Activated T-helper 1 cell treated with anti-CD3 and anti-CD28 coated beads, Interleukin-2, amount 50 U/mL, for 16 hours (primary cell): Measurements from ENCODE around the gene NIBAN1.
A peak's percentile ranks its signal among the peaks of the same experiment; 100 is the strongest.
"Not testable (repeated sequence)": the region's sequence is repeated elsewhere in the genome, so short reads cannot be mapped to it uniquely, and the experiment has no call there.

Experiments used
- DNase-seq, 2 donors: peaks; one replicate each; pipeline ENCODE4 v3.0.0-alpha.2; 2020; ENCODE audit warnings: low read depth in 1 of 2, low spot score in 1 of 2

Gene NIBAN1, protein sequence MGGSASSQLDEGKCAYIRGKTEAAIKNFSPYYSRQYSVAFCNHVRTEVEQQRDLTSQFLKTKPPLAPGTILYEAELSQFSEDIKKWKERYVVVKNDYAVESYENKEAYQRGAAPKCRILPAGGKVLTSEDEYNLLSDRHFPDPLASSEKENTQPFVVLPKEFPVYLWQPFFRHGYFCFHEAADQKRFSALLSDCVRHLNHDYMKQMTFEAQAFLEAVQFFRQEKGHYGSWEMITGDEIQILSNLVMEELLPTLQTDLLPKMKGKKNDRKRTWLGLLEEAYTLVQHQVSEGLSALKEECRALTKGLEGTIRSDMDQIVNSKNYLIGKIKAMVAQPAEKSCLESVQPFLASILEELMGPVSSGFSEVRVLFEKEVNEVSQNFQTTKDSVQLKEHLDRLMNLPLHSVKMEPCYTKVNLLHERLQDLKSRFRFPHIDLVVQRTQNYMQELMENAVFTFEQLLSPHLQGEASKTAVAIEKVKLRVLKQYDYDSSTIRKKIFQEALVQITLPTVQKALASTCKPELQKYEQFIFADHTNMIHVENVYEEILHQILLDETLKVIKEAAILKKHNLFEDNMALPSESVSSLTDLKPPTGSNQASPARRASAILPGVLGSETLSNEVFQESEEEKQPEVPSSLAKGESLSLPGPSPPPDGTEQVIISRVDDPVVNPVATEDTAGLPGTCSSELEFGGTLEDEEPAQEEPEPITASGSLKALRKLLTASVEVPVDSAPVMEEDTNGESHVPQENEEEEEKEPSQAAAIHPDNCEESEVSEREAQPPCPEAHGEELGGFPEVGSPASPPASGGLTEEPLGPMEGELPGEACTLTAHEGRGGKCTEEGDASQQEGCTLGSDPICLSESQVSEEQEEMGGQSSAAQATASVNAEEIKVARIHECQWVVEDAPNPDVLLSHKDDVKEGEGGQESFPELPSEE

DNA sequence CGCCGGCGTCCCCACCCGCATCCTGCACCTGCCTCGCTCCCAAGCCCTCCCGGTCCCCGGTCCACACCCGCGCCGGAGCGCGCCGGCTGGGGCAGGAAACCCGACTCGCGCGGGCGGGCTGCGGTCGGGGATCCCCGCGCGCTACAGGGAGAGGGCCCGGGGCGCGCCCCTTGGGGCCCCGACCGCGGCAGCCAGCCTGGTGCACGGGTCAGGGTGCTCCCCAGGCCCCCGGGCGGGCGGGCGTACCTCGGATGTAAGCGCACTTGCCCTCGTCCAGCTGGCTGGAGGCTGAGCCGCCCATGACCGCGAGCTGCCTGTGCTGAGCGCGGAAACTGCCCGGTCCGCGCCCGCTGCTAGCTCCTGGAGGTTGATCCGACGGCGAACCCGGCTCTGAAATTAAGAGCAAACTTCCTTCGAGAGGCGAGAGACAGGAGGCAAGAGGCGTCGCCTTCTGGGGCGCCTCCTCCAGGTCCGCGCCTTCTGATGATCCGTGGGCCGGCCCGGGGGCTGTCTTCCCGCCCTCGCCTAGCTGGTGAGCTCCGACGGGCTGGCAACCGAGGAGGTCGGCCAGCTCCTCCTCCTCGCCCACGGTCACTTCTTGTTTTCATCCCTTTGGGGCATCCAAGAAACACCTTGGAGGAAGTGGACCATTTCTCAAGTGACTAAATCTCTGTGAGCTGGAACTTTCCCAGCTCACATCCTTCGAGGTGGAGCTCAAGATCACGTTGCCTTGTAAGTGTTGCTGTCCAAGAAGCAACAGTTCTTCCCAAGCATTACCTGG, at the start of gene NIBAN1:
NIBAN1 (minus strand) TSS at position 453 of the 781 bp plus-strand sequence; CDS start at position 301, 152 bp downstream.
- peak; percentile 26 to 58 for DNase-seq

DNA sequence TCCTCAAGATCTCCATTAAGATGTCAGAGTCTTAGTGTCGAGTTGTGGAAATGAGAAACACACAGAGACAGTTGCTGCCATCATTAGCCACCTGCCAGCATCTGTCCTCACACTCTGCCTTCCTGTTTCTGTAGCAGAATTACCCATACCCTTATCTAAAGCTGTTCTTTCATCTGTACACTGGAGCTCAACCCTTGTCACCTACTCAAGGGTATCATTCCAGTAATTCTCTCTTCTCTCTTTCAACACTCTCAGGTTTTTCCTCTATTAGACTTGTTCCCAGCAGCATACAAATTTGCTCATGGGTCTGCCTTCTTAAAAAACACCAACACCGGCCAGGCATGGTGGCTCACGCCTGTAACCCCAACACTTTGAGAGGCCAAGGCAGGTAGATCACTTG, 43.7 kb upstream of the NIBAN1 start:
- no peak for DNase-seq

DNA sequence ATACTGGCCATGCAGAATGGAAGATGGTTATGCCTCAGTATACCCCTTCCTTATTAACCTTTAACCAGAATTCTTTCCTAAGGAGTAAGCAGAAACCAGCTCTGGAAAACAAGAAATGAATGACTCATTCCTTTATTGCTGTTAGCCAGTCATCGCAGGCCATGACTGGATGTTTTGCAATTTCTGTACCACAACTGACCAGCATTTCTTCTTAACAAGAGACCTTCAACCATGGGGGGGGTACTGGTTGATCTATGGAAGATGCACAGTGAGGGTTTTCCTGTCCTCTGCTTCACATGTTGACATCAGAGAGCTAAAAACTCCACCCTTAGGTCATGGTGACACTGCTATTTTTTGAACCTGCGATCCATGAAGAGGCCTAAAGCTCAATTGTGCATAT, 43.0 kb upstream of the NIBAN1 start:
- no peak for DNase-seq

DNA sequence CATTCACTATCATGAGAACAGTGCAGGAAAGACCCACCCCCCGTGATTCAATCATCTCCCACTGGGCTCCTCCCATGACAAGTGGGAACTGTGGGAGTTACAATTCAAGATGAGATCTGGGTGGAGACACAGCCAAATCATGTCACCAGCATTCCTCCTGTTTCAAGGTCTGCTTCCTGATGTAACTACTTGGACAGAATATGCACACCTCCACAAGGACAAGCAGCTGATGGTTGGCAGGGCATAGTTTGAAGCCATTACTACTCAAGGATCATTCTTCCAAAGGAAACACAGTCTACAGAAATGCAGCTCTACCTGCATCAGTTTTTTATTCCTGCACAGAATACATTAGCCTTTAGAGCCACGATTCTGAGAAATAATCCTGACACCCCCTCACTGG, 42.6 kb upstream of the NIBAN1 start:
- DNase-seq, result no peak

DNA sequence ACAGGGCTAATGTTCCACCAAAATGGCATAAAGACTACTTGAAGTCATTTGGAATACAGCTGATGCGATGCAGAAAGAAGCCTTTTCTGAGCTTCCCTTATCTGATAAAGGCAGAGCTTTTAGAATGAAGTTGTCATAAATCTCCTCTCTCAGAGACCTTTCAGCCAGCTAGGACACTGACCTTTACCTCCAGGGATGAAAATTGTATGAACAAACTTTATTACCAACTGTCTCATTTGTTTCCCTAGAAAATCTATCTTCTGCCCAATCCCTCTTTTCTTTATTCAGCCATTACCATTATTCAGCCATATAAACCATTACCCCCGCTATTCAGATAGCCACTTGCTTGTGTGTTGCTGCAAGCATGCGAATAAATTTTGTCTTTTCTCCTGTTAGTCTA, 41.3 kb upstream of the NIBAN1 start:
- DNase-seq, result no peak

DNA sequence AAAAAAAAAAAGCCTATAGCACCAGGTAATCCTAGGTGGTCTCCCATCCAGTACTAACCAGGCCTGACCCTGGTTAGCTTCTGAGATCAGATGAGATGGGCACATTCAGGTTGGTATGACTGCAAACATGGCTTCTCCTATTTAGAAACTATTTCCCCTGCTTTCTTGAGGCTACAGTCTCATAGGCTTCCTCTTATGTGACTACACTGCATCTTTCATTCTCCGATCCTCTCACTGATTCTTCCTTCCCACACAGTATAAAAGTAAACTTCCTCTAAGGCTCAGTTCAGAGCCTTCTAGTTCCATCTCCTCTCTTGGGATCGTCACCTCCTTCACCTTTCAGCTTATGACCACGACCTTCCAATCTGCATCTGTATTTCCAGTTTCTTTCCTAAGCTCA, 40.6 kb upstream of the NIBAN1 start:
- no peak for DNase-seq

DNA sequence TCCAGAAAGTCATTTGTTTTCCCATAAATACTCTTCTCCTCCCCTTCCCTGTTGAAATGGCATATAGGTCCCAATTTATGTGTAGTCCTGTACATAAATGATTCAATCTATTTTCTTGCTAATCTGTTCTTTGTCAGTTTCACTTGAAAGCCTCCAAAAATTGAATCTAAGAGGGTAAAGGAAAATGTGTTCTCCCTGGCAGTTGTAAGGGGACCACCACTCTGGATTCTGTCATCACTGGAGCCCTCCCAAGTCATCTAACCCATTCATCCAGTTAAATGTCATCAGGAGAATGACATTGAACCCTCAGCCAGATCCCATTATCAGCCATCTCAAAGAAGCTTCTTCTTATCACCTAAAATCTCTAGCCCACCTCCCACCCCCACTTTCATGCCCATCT, 36.1 kb upstream of the NIBAN1 start:
- DNase-seq, result no peak

DNA sequence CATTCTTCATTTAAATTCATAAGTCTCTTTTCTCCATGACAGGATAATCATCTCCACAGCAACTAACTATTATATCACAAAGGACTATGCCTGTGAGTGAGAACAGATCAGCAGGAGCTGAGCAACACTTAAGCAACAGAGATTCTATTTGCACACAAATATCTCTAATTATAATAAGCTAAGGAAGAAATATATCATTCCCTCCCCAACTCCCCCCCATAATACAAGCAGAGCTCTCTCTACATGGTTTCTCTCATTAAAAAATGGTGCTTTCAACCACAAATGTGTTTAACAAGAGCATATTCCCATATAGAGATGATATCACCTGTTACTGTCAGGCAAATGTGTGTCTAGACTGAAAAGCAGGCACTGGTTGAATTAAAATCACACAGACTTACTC, 34.5 kb upstream of the NIBAN1 start:
- DNase-seq, result no peak

DNA sequence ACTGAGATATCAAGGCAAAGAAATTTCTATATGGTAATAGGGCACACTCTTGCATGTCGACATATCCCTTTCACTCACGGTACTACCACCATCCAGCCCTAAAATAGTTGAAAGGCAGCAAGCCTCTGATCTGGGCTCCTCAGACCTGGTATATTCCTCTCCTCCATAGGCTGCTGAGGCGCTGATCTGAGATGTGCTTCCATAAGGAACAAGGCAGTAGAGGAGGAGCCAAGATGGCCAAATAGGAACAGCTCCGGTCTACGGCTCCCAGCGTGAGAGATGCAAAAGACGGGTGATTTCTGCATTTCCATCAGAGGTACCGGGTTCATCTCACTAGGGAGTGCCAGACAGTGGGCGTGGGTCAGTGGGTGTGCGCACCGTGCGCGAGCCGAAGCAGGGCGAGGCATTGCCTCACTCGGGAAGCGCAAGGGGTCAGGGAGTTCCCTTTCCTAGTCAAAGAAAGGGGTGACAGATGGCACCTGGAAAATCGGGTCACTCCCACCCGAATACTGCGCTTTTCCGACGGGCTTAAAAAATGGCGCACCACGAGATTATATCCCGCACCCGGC, 27.1 kb upstream of the NIBAN1 start:
- DNase-seq, result not testable (repeated sequence)

DNA sequence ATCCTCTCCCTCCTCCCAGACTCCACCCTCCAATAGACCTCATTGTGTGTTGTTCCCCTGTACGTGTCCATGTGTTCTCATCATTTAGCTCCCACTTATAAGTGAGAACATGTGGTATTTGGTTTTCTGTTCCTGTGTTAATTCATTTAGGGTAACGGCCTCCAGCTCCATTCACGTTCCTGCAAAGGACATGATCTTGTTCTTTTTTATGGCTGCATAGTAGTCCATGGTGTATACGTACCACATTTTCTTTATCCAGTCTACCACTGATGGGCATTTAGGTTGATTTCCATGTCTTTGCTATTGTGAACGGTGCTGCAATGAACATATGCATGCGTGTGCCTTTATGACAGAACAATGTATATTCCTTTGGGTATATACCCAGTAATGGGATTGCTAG, 25.7 kb upstream of the NIBAN1 start:
- DNase-seq, result not testable (repeated sequence)

DNA sequence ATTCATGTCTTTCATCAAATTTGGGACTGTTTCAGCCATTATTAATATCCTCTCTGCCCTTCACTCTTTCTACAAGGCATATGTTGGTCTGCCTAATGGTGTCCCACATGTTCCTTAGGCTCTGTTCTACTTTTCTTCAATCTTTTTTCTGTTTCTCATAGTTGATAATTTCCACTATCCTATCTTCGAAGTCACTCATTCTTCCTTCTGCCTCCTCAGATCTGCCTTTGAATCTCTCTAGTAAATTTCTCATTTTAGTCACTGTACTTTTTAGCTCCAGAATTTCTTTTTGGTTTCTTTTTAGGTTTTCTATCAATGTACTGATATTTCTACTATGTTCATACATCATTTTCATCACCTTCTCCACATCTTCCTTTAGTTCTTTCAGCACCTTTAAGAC, 20.0 kb upstream of the NIBAN1 start:
- no peak for DNase-seq

DNA sequence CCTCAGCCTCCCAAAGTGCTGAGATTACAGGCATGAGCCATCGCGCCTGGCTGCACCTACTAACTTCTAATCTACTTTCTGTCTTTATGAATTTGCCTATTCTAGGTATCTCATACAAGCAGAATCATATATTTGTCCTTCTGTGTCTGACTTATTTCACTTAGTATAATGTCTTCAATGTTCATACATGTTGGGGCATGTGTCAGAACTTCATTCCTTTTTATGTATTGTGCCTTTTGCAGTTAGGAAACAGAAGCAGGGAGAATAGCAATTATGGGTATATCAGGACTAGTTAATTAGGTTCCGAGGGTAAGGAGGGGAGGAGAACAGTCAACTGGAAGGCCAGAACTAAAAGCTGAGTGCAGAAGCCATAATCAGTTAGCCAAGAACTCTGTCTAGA, 18.0 kb upstream of the NIBAN1 start:
- DNase-seq, result no peak

DNA sequence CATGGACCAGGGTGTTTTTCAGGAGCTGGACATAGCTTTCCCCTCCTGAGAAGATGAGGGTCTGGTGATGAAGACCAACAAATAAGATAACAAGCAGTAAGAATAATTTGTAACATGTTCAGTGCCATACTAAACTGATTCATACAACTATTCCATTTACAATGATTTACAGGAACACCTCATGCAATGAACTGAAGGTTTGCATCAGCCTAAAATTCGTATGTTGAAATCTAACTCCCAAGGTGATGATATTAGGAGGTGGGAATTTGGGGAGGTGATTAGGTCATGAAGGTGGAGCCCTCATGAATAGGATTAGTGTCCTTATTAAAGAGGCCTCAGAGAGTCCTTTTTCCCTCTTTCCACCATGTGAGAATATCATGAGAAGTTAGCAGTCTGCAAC, 15.9 kb upstream of the NIBAN1 start:
- DNase-seq, result no peak

DNA sequence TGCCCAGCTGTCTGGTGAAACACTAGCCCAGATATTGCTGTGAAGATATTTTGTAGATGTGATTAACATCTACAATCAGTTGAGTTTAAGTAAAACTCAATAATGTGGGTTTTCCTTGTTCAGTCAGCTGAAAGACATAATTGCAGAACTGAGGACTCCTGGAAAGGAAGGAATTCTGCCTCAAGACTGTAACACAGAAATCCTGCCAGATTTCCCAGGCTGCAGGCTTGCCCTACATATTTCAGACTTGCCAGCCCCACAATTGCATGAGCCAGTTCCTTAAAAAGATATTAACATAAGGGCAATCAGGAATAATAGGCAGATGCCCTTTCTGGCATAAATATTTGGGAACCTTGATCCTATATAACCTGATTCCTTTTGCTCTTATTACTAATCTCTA, 14.2 kb upstream of the NIBAN1 start:
- no peak for DNase-seq

DNA sequence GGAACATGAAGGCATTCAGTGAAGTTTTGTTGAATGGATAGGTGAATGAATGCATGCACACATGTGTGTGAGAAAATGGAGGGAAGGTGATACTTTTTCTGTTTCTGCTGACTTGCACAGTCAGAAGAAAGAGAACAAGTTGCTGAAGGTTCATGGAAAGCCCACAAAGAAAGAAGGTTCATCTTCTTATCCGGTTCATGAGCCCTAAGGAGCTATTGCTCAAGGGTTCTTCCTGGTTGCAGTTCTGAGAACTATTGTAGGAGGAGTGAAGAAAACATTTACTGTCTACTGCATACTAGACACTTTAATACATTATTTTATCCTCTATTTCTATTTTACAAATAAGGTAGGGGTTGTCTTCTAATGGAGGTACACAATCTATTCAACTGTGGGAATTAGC, 13.4 kb upstream of the NIBAN1 start:
- DNase-seq, result no peak

DNA sequence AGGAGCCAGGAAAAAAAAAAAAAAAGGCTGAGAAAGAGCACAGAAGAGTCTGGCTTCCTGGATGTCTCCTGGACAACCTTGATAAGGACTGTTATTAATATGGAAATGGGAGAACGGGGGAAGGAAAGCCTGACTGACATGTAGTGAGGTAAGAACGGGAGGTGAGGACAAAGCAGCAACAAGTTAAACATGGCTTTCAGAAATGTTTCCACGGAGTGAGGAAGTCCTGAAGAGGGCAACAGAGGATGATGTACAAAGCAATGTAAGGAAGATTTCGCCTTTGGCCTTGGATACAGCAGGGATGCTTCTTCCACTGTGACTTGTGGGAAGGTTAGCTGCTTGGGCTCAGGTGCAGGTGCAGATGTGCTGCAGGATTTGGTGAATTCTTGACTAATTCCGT, 11.9 kb upstream of the NIBAN1 start:
- DNase-seq, result no peak

DNA sequence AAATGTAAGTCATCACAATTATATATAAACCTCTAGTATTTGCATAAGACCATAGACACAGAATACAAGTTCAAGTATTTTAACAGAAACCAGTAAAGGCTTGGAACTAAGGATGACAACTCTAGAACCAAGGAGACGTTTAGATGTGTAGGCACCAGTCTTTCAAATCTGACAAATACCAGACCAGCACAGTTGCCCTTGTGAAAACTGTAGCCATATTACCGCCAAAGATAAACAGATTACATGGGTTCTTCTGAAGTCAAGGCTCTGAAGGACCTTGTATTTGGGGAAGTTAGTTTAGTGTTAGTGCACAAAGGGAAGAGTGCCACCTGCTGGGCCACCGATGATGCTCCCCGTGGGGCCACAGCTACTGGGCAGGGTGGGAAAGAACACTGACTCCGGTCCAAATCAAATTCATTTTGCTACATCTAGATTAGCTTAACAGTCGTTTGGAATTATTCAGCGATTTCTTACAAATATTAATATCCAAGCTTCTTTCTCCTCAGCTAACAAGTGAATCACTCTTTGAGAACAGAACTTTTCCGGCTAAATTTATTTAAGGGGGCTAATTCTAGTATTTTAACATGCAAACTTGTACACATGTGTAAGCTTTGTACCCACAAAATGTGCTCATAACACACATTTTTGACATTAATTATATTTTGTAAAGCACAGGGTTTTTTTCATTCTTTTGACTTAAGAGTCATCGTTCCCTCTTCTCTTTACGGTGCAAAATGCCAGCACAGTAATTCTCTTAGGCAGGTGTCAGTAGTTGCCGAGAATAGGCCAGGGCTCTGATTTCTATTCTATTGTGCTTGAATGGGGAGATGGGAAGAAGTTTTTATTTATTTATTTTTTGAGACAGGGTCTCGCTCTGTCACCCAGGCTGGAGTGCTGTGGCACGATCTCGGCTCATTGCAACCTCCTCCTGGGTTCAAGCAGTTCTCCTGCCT, 8.0 kb upstream of the NIBAN1 start:
- DNase-seq, result peak; percentile 62

DNA sequence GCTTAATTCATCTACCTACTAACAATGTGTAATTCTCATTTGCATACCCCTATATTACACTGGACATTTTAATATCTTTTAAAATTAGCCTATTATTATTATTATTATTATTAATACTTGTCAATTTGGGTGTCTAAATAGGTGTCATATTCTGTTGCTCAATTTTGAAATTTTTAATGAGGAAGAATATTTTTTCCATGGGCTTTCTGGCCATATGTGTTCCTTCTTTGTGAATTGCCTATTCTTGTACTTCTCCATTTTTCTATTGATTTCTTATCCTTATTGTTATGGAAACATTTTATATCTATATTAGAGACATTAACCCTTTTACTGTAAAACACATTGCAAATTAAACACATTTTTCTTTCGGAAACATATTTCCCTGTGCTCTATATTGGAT, 6.4 kb upstream of the NIBAN1 start:
- no peak for DNase-seq

DNA sequence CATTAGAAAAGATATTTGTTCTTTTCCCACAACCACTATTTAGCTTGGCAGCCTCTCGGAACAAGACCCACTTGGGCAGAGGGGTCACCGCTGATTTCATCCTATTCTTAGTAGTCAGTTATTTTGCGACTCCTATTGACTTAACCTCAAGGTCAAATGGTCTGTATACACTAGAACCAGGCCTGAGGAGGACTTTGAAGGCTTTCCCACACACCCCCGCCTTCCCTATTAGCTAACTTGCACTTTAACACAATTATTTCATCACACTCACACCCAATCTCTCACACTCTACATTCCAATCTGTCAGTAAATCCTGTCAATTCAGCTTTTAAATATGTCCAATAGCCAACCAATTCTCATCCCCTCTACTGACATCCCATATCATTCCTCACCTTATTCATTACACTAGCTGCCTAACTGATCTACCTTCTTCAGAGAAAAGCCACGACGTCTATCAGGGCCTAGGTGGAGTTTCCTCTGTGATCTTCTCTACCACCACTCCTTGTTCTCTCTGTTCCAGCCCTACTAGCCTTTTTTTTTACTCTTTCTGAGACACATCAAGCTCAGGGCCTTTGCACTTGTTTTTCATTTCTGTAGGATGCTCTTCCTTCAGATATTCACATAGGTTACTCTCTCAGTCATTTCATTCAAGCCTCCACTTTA, 1.0 kb upstream of the NIBAN1 start:
- no peak for DNase-seq

DNA sequence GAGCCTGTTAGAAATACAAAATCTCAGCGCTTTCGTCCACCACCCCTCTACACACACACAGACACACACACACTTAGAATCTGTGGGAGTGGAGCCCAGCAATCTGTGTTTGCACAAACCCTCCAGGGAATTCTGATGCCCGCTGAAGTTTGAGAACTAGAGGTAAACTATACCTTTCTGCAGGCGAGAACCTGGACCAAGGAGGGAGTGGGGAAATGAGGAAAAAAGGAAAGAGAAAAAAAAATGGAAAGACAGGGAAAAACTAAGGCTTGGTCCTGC, 468 bp upstream of the NIBAN1 start:
- DNase-seq, result no peak
